Endothelial cell of umbilical vein (primary cell): ENCODE measurements around the gene ELK1. TPM values are rescaled to one million over a fixed set of nuclear protein-coding genes. Genes with fewer than 3 reads are reported as not detected.

Source experiments
- BruUV-seq: library from RNA; stranded (reverse); fragments of 400-500 nt; replicated peaks from 2 replicates; lab custom pipeline; 2021; lab: Mats Ljungman, UMichigan
- CTCF ChIA-PET: fragments of 300-600, 350-600 bp; sonication (Branson Sonifier 250); formaldehyde crosslinking; loops from one replicate; lab custom pipeline; 2021; ENCODE audit warnings: antibody characterized with exemption, inconsistent platforms; lab: Charles Lee
- POLR2A ChIA-PET: fragments of 300-600, 350-600 bp; sonication (Branson Sonifier 250); formaldehyde crosslinking; loops from one replicate; lab custom pipeline; 2021; ENCODE audit warnings: antibody characterized with exemption, inconsistent platforms; lab: Charles Lee
- DNase-seq: peaks from one replicate; pipeline ENCODE4 v3.0.0-alpha.2; 2011; ENCODE audit warnings: low read depth, low spot score
- FAIRE-seq: peaks from 2 replicates; lab custom pipeline; 2011; peaks lifted over from hg19 to GRCh38; lab: Jason Lieb, UNC
- H2AFZ ChIP-seq: 2 replicates; pipeline ENCODE4 v1.6.0; 2012; ENCODE audit warnings: low read depth, low read length, control low read depth, inconsistent platforms
- H3K27ac ChIP-seq: 2 replicates; pipeline ENCODE4 v1.5.1; 2011; ENCODE audit warnings: low read depth, mild to moderate bottlenecking, control low read depth, low read length, moderate library complexity; ENCODE audit not compliant: insufficient read depth
- H3K27me3 ChIP-seq, 2 experiments: 2 replicates each; pipeline versions ENCODE4 v1.6.0 to v1.6.1; 2011; ENCODE audit warnings: low read length in 2 of 2, mixed read lengths in 1 of 2; ENCODE audit not compliant: control insufficient read depth in 2 of 2, insufficient read depth in 2 of 2
- H3K36me3 ChIP-seq, 2 experiments: 2 replicates in 1 of 2; 3 replicates in 1 of 2; pipeline ENCODE4 v1.5.1; 2011; ENCODE audit warnings: low read length in 2 of 2, mild to moderate bottlenecking in 1 of 2, moderate library complexity in 1 of 2; ENCODE audit not compliant: control insufficient read depth in 2 of 2, insufficient read depth in 2 of 2; ENCODE audit errors: extremely low read depth in 1 of 2
- H3K4me1 ChIP-seq: 3 replicates; pipeline ENCODE4 v1.5.1; 2011; ENCODE audit warnings: mild to moderate bottlenecking, low read length; ENCODE audit not compliant: control insufficient read depth, insufficient read depth; ENCODE audit errors: extremely low read depth
- H3K4me2 ChIP-seq: 2 replicates; pipeline ENCODE4 v1.6.1; 2011; ENCODE audit warnings: low read length, control low read depth, mixed read lengths; ENCODE audit not compliant: insufficient read depth
- H3K4me3 ChIP-seq, 3 experiments: fragments of 200-600 bp in 1 of 3; sonication (generic), shearing (Covaris generic) in 1 of 3; replicated peaks in 1 of 3; 2 replicates each; pipeline ENCODE4 v1.5.1; 2011 to 2016; ENCODE audit warnings: control low read depth in 3 of 3, low read length in 3 of 3, mild to moderate bottlenecking in 2 of 3, inconsistent platforms in 1 of 3, low read depth in 1 of 3, moderate library complexity in 1 of 3; ENCODE audit not compliant: insufficient read depth in 1 of 3
- H3K79me2 ChIP-seq: 2 replicates; pipeline ENCODE4 v1.6.0; 2012; ENCODE audit warnings: low read length, inconsistent platforms; ENCODE audit not compliant: control insufficient read depth, insufficient read depth
- H3K9ac ChIP-seq: replicated peaks from 2 replicates; pipeline ENCODE3; 2011; ENCODE audit warnings: low read length, control low read depth; ENCODE audit not compliant: insufficient read depth; ENCODE audit errors: extremely low read depth
- H3K9me1 ChIP-seq: replicated peaks from 3 replicates; pipeline ENCODE4 v1.6.0; 2011; ENCODE audit warnings: mild to moderate bottlenecking, low read length; ENCODE audit not compliant: control insufficient read depth, insufficient read depth; ENCODE audit errors: extremely low read depth
- H3K9me3 ChIP-seq: replicated peaks from 2 replicates; pipeline ENCODE4 v1.5.1; 2012; ENCODE audit warnings: low read length, inconsistent platforms; ENCODE audit not compliant: control insufficient read depth, insufficient read depth
- H4K20me1 ChIP-seq: replicated peaks from 2 replicates; pipeline ENCODE3; 2011; ENCODE audit warnings: mild to moderate bottlenecking, low read length; ENCODE audit not compliant: control insufficient read depth, insufficient read depth; ENCODE audit errors: extremely low read depth
- EZH2 ChIP-seq: IDR thresholded peaks from 2 replicates; pipeline ENCODE4 v1.6.1; 2012; ENCODE audit warnings: borderline replicate concordance, low read depth, mild to moderate bottlenecking, moderate library complexity, low read length, inconsistent platforms; ENCODE audit not compliant: severe bottlenecking
- FOS ChIP-seq: IDR thresholded peaks from 2 replicates; pipeline ENCODE4 v1.6.1; 2011; ENCODE audit warnings: mild to moderate bottlenecking, low read length, moderate library complexity, borderline replicate concordance; ENCODE audit not compliant: insufficient read depth
- GATA2 ChIP-seq: IDR thresholded peaks from 2 replicates; pipeline ENCODE4 v1.7.0; 2011; ENCODE audit warnings: low read depth, mild to moderate bottlenecking, moderate library complexity, mixed read lengths, low read length; ENCODE audit not compliant: insufficient read length, insufficient read depth
- JUN ChIP-seq: IDR thresholded peaks from 2 replicates; pipeline ENCODE4 v1.6.1; 2011; ENCODE audit warnings: borderline replicate concordance, low read depth; ENCODE audit not compliant: insufficient read length, insufficient read depth
- MAX ChIP-seq: IDR thresholded peaks from 2 replicates; pipeline ENCODE4 v1.6.1; 2011; ENCODE audit not compliant: insufficient read depth, insufficient read length
- MYC ChIP-seq: IDR thresholded peaks from one replicate; pipeline ENCODE4 v1.6.1; 2011; ENCODE audit warnings: mild to moderate bottlenecking, low read depth, low read length
- POLR2A ChIP-seq: IDR thresholded peaks from 2 replicates; pipeline ENCODE4 v1.6.1; 2012; ENCODE audit warnings: low read depth, mild to moderate bottlenecking, control low read depth, low read length
- POLR2AphosphoS5 ChIP-seq: IDR thresholded peaks from 2 replicates; pipeline ENCODE4 v1.6.1; 2012; ENCODE audit warnings: low read depth, mild to moderate bottlenecking, control low read depth, low read length, moderate library complexity; ENCODE audit not compliant: insufficient read depth
- dilution Hi-C: fragments of 300-500 bp; cut with MboI; formaldehyde crosslinking; loops from one replicate; pipeline ENCODE4 v1.15.0; 2019; ENCODE audit warnings: low sequenced_read_pairs; ENCODE audit not compliant: extremely low pct_ligation_motif_present
- intact Hi-C: fragments of 100-400 bp; cut with micrococcal nuclease; formaldehyde crosslinking; loops from one replicate; pipeline ENCODE4 v1.10.0; 2022
- polyA plus RNA-seq, 4 experiments: library from polyadenylated mRNA; depleted of rRNA in 3 of 4; stranded (reverse) in 3 of 4; unstranded in 1 of 4; fragments of >200 nt; gene quantifications; 2 replicates each; pipeline versions ENCODE4 v1.2.1 to v1.2.3, GENCODE V29; 2011 to 2012; ENCODE audit warnings: missing spikeins in 1 of 4
- total RNA-seq: library from RNA; stranded (reverse); gene quantifications from 2 replicates; pipeline ENCODE4 v1.2.3, GENCODE V29; 2021
- TF ChIP-seq, protein P1 (sequence below), 2 donors: IDR thresholded peaks; 1 replicate in 1 of 2; 2 replicates in 1 of 2; pipeline ENCODE4 v1.5.1; 2011; ENCODE audit warnings: low read length in 2 of 2, mild to moderate bottlenecking in 2 of 2, moderate library complexity in 2 of 2, control low read depth in 1 of 2, inconsistent platforms in 1 of 2, low read depth in 1 of 2; ENCODE audit not compliant: insufficient read depth in 1 of 2; ENCODE audit errors: extremely low read depth in 1 of 2

The ELK1 gene
- total and polyA plus RNA-seq, 2 donors (not counting 3 experiments of a cell fraction or from before 2014, with no cell fraction given): 18.3 to 28.7 TPM

DNA sequence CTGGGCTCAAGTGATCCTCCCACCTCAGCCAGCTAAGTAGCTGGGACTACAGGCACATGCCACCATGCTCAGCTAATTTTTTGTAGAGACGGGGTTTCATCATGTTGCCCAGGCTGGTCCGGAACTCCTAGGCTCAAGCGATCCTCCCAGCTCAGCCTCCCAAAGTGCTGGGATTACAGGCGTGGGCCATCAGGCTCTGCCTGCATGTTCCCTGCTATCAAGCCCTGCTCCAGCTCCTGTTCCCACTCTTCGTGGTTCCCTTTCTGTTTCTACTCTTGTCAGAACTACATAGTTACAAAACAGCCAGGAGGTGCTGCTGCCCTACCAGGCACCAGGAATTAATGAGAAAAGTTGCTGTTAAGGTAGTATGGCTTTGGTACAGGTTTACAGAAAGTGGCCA, 59.4 kb downstream of the ELK1 start:
- intact Hi-C loops: no loop called here
- Histone ChIP-seq H3K9ac (no peak overlapping the region), H3K79me2 (no peaks in the 10 kb centered on the region), H3K4me1 (no peaks in the 10 kb centered on the region), H2AFZ (no peak overlapping the region), H3K4me3 (no peak overlapping the region), H4K20me1 (no peaks in the 10 kb centered on the region), H3K27me3 (no peaks in the 10 kb centered on the region), H3K27ac (no peak overlapping the region), H3K9me3 (no peaks in the 10 kb centered on the region), H3K4me2 (no peak overlapping the region), H3K36me3 (no peaks in the 10 kb centered on the region), H3K9me1 (no peaks in the 10 kb centered on the region)
- TF ChIP-seq GATA2: no peak
- TF ChIP-seq FOS: no peak
- no peak for TF ChIP-seq POLR2A
- TF ChIP-seq MAX: no peak
- TF ChIP-seq, protein P1, sequence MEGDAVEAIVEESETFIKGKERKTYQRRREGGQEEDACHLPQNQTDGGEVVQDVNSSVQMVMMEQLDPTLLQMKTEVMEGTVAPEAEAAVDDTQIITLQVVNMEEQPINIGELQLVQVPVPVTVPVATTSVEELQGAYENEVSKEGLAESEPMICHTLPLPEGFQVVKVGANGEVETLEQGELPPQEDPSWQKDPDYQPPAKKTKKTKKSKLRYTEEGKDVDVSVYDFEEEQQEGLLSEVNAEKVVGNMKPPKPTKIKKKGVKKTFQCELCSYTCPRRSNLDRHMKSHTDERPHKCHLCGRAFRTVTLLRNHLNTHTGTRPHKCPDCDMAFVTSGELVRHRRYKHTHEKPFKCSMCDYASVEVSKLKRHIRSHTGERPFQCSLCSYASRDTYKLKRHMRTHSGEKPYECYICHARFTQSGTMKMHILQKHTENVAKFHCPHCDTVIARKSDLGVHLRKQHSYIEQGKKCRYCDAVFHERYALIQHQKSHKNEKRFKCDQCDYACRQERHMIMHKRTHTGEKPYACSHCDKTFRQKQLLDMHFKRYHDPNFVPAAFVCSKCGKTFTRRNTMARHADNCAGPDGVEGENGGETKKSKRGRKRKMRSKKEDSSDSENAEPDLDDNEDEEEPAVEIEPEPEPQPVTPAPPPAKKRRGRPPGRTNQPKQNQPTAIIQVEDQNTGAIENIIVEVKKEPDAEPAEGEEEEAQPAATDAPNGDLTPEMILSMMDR (IDR thresholded peaks at IDR 0.05; ENCODE audit: extremely low read depth in 1 of 2, insufficient read depth in 1 of 2, low read depth in 1 of 2, low read length in 2 of 2): no peak
- no peak for TF ChIP-seq JUN
- TF ChIP-seq EZH2: no peak
- TF ChIP-seq MYC: no peak
- TF ChIP-seq POLR2AphosphoS5: no peak
- DNase-seq: no peak
- dilution Hi-C loops: no loop called here
- no TSS peak for BruUV-seq
- CTCF ChIA-PET: no interaction called here
- no peak for FAIRE-seq
- POLR2A ChIA-PET: no interaction called here
